Sciatic nerve (tissue), 2 donors: ENCODE measurements around the gene TMEM248. TPM values are rescaled to one million over a fixed set of nuclear protein-coding genes. Genes with fewer than 3 reads are reported as not detected.
"Not testable (repeated sequence)": the region's sequence is repeated elsewhere in the genome, so short reads cannot be mapped to it uniquely, and the experiment has no call there.

ENCODE experiments used
- ATAC-seq: fragments of 200-7000 bp; cut with Tn5 transposase; one replicate; pipeline ENCODE4 v1.9.1; 2020; ENCODE audit warnings: mild to moderate bottlenecking, moderate library complexity
- DNase-seq: peaks from one replicate; pipeline ENCODE4 v3.0.0-alpha.2; 2020; ENCODE audit warnings: low spot score
- intact Hi-C: fragments of 100-400 bp; cut with DNase I; formaldehyde crosslinking; loops from one replicate; pipeline ENCODE4 v1.14.2; 2022
- total RNA-seq: library from RNA; stranded (reverse); fragmentation: NEBNext Ultra II Directional; extraction: Animal tissue kit (Norgen Biotek cat#: 25700); gene quantifications from one replicate; pipeline ENCODE4 v1.2.1, GENCODE V29; 2021
- donor health status: DM: no; HTN: no; CAD: no.
- donor health status: DM: no; HTN: no; CAD: no.

Gene TMEM248
- total RNA-seq, 1 donor from 2014 or later = 87.4 TPM

- DNase-seq (no peak), ATAC-seq (no peak)
- intact Hi-C loops = no loop called here
Measured at GRCh38 chr7:66905278-66905677, 15.7 kb upstream of the TMEM248 start.

DNA sequence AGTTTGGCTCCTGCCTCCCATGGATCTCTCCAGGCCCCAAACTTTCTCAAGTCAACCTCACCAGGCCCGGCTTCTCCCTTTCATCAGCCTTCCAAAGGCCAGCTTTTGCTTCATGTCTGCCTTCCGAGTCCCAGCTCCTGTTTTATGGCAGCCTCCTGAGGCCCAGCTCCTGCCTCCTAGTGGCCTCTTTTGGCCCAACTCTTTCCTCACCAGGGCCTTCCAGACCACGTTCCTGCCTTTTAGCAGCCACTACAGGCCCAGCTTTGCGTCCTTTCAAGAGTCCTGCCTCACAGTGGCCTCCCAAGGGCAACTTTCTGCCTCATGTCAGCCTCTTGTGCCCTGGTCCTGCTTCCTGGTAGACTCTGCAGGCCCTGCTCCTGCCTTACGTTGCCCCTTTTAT, 15.3 kb upstream of the TMEM248 start:
- intact Hi-C loops = no loop called here
- ATAC-seq (no peak), DNase-seq (no peak)

GRCh38 chr7:66907731-66908130, 13.3 kb upstream of the TMEM248 start:
- ATAC-seq (no peak), DNase-seq (no peak)
- intact Hi-C loops = no loop called here

GRCh38 chr7:66908598-66908997, 12.4 kb upstream of the TMEM248 start:
- DNase-seq, ATAC-seq, intact Hi-C loops: not testable (repeated sequence)

DNA sequence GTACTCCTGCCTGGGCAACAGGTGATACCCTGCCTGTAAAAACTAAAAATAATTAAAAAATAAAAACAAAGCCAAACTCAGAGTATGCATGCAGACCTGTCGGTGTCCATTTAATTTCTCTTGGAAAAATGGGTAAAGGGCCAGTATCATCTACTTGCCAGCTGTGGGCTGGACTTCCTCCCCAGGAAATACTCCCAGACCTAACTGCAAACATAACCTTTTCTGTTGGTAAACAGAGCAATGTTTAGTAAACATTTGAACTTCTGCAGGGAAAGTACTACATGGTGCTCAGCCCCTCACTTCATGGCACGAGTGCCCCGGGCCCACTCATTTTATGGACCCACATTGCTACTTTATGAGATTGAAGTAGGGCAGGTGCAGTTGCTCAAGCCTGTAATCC, 10.2 kb upstream of the TMEM248 start:
- DNase-seq (no peak), ATAC-seq (no peak)
- intact Hi-C loops = no loop called here

- ATAC-seq, intact Hi-C loops, DNase-seq: not testable (repeated sequence)
Measured at GRCh38 chr7:66911191-66911590, 9.8 kb upstream of the TMEM248 start.

DNA sequence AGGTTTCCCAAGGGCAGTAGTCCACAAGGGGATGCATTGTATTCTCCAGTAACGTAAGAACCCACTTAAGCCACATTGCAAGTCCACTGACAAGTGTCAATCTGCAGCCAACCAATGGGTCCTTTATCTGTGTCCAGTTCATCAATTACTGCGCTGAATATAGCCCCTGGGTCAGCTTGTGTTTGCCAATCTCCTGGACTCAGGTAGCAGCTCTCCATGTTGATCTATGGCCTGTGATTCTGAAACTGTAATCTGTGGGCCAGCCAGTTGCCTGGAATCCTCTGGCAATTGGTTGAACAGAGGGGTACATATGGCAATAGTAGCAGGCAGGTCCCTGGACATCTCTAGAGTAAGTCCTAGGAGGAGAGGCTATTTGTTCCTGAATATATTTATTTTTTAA, 8.8 kb upstream of the TMEM248 start:
- ATAC-seq = no peak
- no peak for DNase-seq
- intact Hi-C loops = no loop called here

GRCh38 chr7:66913118-66914037, 7.6 kb upstream of the TMEM248 start:
- no peak for DNase-seq
- ATAC-seq = no peak
- intact Hi-C loops = no loop called here

GRCh38 chr7:66917904-66918303, 3.1 kb upstream of the TMEM248 start:
- intact Hi-C loops, DNase-seq, ATAC-seq: not testable (repeated sequence)

GRCh38 chr7:66919304-66919703, 1.7 kb upstream of the TMEM248 start:
- intact Hi-C loops = no loop called here
- DNase-seq (no peak), ATAC-seq (no peak)

- ATAC-seq (no peak), DNase-seq (no peak)
- intact Hi-C loops = no loop called here
Measured at GRCh38 chr7:66919704-66920103, 1.3 kb upstream of the TMEM248 start.

DNA sequence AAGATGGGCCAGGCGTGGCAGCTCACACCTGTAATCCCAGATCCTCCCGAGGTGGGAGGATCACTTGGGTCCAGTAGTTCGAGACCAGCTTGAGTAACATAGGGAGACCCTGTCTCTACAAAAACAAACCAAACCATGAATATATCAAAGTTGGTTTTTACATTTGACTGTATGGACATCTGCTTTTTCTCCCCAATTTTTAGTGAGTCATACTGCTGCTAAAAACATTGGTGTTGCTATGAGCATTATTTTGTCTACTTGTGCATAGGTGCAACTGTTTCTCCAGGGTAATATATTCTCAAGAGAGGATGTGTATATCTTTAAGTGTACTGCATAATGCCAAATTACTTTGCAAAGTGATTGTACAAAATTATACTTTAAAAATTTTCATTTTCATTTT, 769 bp upstream of the TMEM248 start:
- intact Hi-C loops = no loop called here
- ATAC-seq (no peak), DNase-seq (no peak)

DNA sequence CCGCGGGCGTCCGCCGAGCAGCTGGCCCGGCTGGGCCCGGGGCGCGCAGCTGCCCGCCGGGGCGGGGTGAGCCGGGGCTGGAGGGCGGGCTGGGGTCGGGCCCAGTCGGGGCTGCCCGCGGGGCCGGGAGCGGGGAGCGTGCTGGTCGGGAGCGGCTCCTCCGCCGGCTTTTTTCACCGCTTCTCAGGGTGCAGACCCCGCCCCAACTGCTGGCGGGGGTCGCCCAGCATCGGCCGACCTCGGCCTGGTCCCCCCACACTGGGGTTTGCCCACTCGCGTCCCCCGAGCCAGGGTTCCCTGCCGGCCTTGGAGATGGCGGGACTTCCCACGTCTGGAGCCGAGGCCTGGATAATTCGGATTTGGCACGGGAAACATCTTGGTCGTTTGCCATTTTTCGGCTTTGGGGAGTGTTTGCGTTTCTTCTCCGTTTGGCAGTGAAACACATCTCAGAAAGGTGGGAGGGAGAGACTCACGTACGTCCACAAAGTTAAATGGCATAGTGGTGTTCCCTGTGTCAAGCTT, 432 bp downstream of the TMEM248 start:
- intact Hi-C loops = no loop called here
- peak; percentile 30 for ATAC-seq
- DNase-seq = peak; percentile 67

DNA sequence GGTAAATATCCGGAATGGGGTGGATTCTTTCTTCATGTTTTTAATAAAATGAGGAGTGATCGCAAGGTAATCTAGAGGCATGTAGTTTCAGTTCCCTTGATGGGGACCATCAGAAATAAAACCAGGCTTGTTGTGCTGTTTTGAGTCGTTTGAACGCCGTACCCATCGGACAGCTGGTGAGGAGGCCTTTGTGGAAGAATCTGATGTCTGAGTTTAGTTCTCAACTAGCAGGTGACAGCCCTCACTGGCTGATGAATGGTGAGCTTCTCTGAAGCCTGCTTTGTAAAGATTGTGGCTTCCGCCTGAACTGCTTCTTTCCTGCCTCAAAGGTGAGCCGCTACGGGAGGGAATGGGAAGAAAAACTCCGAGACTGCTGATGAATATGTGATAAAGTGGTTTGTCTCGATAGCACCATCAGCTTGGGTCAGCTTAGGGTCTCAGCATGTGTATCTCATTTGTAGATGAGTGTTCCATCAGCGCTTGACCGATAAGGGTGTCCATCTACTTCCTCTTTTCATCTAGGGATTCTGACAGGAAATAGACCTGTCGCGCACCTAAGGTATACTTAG, 977 bp downstream of the TMEM248 start:
- no peak for ATAC-seq
- DNase-seq = no peak
- intact Hi-C loops = no loop called here

GRCh38 chr7:66925255-66925654, 4.2 kb downstream of the TMEM248 start:
- intact Hi-C loops = no loop called here
- ATAC-seq (no peak), DNase-seq (no peak)

GRCh38 chr7:66927348-66927948, 6.4 kb downstream of the TMEM248 start:
- intact Hi-C loops = no loop called here
- ATAC-seq = no peak
- no peak for DNase-seq

DNA sequence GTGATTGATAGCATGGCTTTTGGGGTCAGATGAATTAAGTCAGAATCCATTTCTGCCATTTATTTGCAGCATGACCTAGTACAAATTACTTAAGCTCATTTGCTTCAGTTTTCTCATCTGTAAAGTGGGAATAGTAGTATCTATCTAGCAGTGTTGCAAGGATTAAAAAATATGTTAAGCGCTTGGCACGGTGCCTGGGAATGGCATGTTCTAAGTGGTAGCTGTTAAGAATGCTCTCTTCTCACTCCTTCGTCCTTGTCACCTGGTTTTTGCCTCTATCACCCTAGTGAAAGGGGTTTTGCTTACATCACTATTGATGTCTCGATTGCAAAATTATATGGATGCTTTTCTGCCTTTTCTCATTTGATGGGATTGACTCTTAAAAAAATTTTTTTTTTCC, 7.4 kb downstream of the TMEM248 start:
- no peak for ATAC-seq
- intact Hi-C loops = no loop called here
- no peak for DNase-seq

- DNase-seq (no peak), ATAC-seq (no peak)
- intact Hi-C loops = no loop called here
Measured at GRCh38 chr7:66929165-66929564, 8.1 kb downstream of the TMEM248 start.

GRCh38 chr7:66929935-66930334, 8.9 kb downstream of the TMEM248 start:
- intact Hi-C loops = no loop called here
- no peak for ATAC-seq
- DNase-seq = no peak

DNA sequence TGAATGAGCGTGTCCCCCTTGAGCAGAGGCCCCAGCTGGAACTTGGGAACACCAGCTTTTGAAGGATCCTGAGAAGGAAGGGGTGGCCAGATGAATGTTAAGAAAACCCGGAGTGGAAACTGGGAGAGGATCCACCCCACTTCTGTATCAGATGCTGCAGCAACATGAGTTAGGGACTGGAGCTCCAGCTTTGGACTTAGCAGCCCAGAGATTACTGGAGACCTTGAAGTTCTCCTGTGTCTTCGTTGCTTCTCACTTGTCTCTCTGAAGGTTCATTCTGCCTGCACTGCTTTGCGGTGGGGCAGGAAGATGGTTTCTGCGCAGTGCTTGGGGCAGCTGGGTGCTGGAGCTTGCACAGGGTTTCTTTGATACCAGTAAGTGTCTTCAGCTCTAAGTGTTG, 9.3 kb downstream of the TMEM248 start:
- intact Hi-C loops = no loop called here
- DNase-seq (no peak), ATAC-seq (no peak)
